Tibial artery (tissue), 4 donors: ENCODE measurements around the gene PRAF2.
A peak's percentile ranks its signal among the peaks of the same experiment; 100 is the strongest.

Source experiments
- DNase-seq, 2 donors: peaks; one replicate each; pipeline ENCODE4 v3.0.0-alpha.2; 2019
- H3K27ac ChIP-seq, 2 donors: fragments of 200-600 bp; sonication (generic) in 1 of 2; 1 replicate in 1 of 2; 2 replicates in 1 of 2; pipeline ENCODE4 v1.5.1; 2018 to 2019; ENCODE audit warnings: mild to moderate bottlenecking in 1 of 2
- H3K27me3 ChIP-seq, 2 donors: fragments of 200-600 bp; sonication (generic) in 1 of 2; one replicate each; pipeline versions ENCODE4 v1.5.1 to v1.6.0; 2016 to 2019
- H3K36me3 ChIP-seq, 3 donors: fragments of 200-600 bp; sonication (generic) in 2 of 3; one replicate each; pipeline ENCODE4 v1.5.1; 2016 to 2019; ENCODE audit warnings: mild to moderate bottlenecking in 2 of 3
- H3K4me1 ChIP-seq, 4 donors: fragments of 200-600 bp; sonication (generic) in 2 of 4; 1 replicate in 3 of 4; 2 replicates in 1 of 4; pipeline ENCODE4 v1.5.1; 2016 to 2019
- H3K4me3 ChIP-seq, 2 donors: fragments of 200-600 bp; sonication (generic) in 1 of 2; 1 replicate in 1 of 2; 2 replicates in 1 of 2; pipeline ENCODE4 v1.5.1; 2018 to 2019; ENCODE audit warnings: mild to moderate bottlenecking in 2 of 2
- H3K9me3 ChIP-seq, 3 donors: fragments of 200-600 bp; sonication (generic) in 1 of 3; one replicate each; pipeline ENCODE4 v1.5.1; 2016 to 2019
- CTCF ChIP-seq, 2 experiments: fragments of 200-600 bp in 1 of 2; fragments of 450-650 bp in 1 of 2; IDR thresholded peaks; one replicate each; pipeline ENCODE4 v1.5.1; 2017 to 2019; ENCODE audit warnings: antibody characterized with exemption in 2 of 2, mild to moderate bottlenecking in 1 of 2, moderate library complexity in 1 of 2
- intact Hi-C: fragments of 100-400 bp; cut with DNase I; formaldehyde crosslinking; loops from one replicate; pipeline ENCODE4 v1.15.0; 2023; ENCODE audit warnings: low total_unique reads

PRAF2 gene

GRCh38 chrX:49103637-49104036 is 29.8 kb upstream of the PRAF2 start:
- no peak overlapping the region for H3K4me3 ChIP-seq
- TF ChIP-seq CTCF (IDR thresholded peaks at IDR 0.05), result no peak
- H3K27me3 ChIP-seq, result no peaks in the 10 kb centered on the region
- peaks cover 0 to 4% (median 0%) of the 10 kb centered on the region in 4 donors for H3K4me1 ChIP-seq
- intact Hi-C loops, result no loop called here
- H3K36me3 ChIP-seq, result no peaks in the 10 kb centered on the region
- H3K27ac ChIP-seq, result no peak overlapping the region
- no peaks in the 10 kb centered on the region for H3K9me3 ChIP-seq
- no peak for DNase-seq

- Histone ChIP-seq H3K9me3 (no peaks in the 10 kb centered on the region), H3K36me3 (no peaks in the 10 kb centered on the region), H3K27ac (no peak overlapping the region), H3K4me3 (no peak overlapping the region), H3K4me1 (peaks cover 0 to 4% (median 0%) of the 10 kb centered on the region in 4 donors), H3K27me3 (no peaks in the 10 kb centered on the region)
- TF ChIP-seq CTCF (IDR thresholded peaks at IDR 0.05), result no peak
- DNase-seq, result no peak
- intact Hi-C loops, result no loop called here
These were observed 28.4 kb upstream of the PRAF2 start for GRCh38 chrX:49102190-49102589.

GRCh38 chrX:49101629-49101984 is 27.8 kb upstream of the PRAF2 start:
- Histone ChIP-seq H3K4me3 (peak overlapping the region; percentile 59 to 63), H3K4me1 (peaks cover 0 to 4% (median 0%) of the 10 kb centered on the region in 4 donors), H3K9me3 (no peaks in the 10 kb centered on the region), H3K27ac (peak overlapping the region; percentile 57 to 78), H3K27me3 (no peaks in the 10 kb centered on the region), H3K36me3 (no peaks in the 10 kb centered on the region)
- TF ChIP-seq CTCF (IDR thresholded peaks at IDR 0.05), result no peak
- intact Hi-C loops, result no loop called here
- no peak for DNase-seq

- H3K4me3 ChIP-seq, result peak overlapping the region; percentile 59 to 63
- TF ChIP-seq CTCF (IDR thresholded peaks at IDR 0.05), result no peak
- H3K36me3 ChIP-seq, result no peaks in the 10 kb centered on the region
- no peaks in the 10 kb centered on the region for H3K9me3 ChIP-seq
- peak; percentile 86 to 93 for DNase-seq
- H3K27me3 ChIP-seq, result no peaks in the 10 kb centered on the region
- peak overlapping the region; percentile 57 to 78 for H3K27ac ChIP-seq
- intact Hi-C loops, result no loop called here
- H3K4me1 ChIP-seq, result peaks cover 0 to 4% (median 0%) of the 10 kb centered on the region in 4 donors
These were observed 27.2 kb upstream of the PRAF2 start for GRCh38 chrX:49100704-49101628.

- Histone ChIP-seq H3K27me3 (no peaks in the 10 kb centered on the region), H3K27ac (no peak overlapping the region), H3K9me3 (no peaks in the 10 kb centered on the region), H3K4me3 (no peak overlapping the region), H3K36me3 (no peaks in the 10 kb centered on the region), H3K4me1 (peaks cover 0 to under 1% (median 0%) of the 10 kb centered on the region in 4 donors)
- no peak for TF ChIP-seq CTCF (IDR thresholded peaks at IDR 0.05)
- DNase-seq, result no peak
- intact Hi-C loops, result no loop called here
These were observed 22.6 kb upstream of the PRAF2 start for GRCh38 chrX:49096419-49096818.
